K562 (cell line): ENCODE results near the gene TXK.

Source experiments
- FOXK1 ChIP-seq: sonication (generic); formaldehyde crosslinking; IDR thresholded peaks from 2 replicates; pipeline ENCODE4 v1.8.0; 2022; ENCODE audit warnings: missing genetic modification reagents, mild to moderate bottlenecking, borderline replicate concordance
- KLF13 ChIP-seq: fragments of 450-650 bp; IDR thresholded peaks from 2 replicates; pipeline ENCODE4 v1.6.1; 2016; ENCODE audit warnings: missing genetic modification characterization, low read depth, mild to moderate bottlenecking, missing compliant biosample characterization, moderate library complexity, borderline replicate concordance
- RAD21 ChIP-seq, 2 experiments: fragments of 250-450 bp in 1 of 2; fragments of 450-650 bp in 1 of 2; sonication (Bioruptor Pico) in 1 of 2; formaldehyde crosslinking in 1 of 2; IDR thresholded peaks in 1 of 2; conservative IDR thresholded peaks in 1 of 2; 2 replicates each; pipeline versions ENCODE4 v1.4.0 to v1.8.0; 2020 to 2022; ENCODE audit warnings: mild to moderate bottlenecking in 2 of 2, moderate library complexity in 1 of 2
- TF ChIP-seq, protein P1 (sequence below): fragments of 450-650 bp; formaldehyde crosslinking; IDR thresholded peaks from 2 replicates; pipeline ENCODE4 v1.4.0; 2022; ENCODE audit warnings: missing genetic modification characterization

- TF ChIP-seq FOXK1 (CRISPR knock-in tag) = no peak
- TF ChIP-seq KLF13 = no peak
- TF ChIP-seq RAD21 (CRISPR knock-in tag; conservative IDR thresholded peaks at IDR 0.05 in 1 of 2, IDR thresholded peaks at IDR 0.05 in 1 of 2) = no peak
- TF ChIP-seq, protein P1, sequence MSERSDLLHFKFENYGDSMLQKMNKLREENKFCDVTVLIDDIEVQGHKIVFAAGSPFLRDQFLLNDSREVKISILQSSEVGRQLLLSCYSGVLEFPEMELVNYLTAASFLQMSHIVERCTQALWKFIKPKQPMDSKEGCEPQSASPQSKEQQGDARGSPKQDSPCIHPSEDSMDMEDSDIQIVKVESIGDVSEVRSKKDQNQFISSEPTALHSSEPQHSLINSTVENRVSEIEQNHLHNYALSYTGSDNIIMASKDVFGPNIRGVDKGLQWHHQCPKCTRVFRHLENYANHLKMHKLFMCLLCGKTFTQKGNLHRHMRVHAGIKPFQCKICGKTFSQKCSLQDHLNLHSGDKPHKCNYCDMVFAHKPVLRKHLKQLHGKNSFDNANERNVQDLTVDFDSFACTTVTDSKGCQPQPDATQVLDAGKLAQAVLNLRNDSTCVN = no peak
Observed at GRCh38 chr4:48156423-48156822, 22.4 kb upstream of the TXK start.
